Measurements from ENCODE around the gene IL4R.

DNA sequence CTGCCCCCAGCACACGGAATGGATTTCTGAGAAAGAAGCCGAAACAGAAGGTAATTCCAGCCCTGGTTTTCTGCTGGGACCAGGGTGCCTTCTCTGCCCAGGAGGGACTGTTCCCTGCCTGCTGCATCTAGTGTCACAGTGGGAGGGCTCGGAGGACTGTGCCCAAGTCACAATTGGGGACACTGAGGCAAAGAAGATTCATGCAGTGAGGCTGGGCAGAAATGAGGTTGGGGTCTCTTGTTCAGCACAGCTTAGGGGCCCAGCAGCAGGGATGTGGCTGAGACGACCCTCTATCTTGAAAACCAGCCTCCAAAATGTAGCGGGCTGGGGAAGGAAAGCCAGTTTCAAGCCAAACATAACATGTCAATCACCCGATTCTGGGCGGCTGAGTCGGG, 88.8 kb downstream of the IL4R start:
- TF ChIP-seq, protein P1, sequence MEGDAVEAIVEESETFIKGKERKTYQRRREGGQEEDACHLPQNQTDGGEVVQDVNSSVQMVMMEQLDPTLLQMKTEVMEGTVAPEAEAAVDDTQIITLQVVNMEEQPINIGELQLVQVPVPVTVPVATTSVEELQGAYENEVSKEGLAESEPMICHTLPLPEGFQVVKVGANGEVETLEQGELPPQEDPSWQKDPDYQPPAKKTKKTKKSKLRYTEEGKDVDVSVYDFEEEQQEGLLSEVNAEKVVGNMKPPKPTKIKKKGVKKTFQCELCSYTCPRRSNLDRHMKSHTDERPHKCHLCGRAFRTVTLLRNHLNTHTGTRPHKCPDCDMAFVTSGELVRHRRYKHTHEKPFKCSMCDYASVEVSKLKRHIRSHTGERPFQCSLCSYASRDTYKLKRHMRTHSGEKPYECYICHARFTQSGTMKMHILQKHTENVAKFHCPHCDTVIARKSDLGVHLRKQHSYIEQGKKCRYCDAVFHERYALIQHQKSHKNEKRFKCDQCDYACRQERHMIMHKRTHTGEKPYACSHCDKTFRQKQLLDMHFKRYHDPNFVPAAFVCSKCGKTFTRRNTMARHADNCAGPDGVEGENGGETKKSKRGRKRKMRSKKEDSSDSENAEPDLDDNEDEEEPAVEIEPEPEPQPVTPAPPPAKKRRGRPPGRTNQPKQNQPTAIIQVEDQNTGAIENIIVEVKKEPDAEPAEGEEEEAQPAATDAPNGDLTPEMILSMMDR (conservative IDR thresholded peaks at IDR 0.05; ENCODE audit: low read length) = no peak
- TF ChIP-seq EZH2phosphoT487 (IDR thresholded peaks at IDR 0.05; ENCODE audit: borderline replicate concordance, low read depth, low read length) = no peak

Measured in OCI-LY7 (cell line).